IPS DF 6.9 (cell line): ENCODE results near the gene SLC50A1.

Experiments used
- DNase-seq: peaks from one replicate; pipeline ENCODE4 v3.0.0-alpha.2; 2013; ENCODE audit warnings: low read depth, low spot score
- H3K27ac ChIP-seq: one replicate; pipeline ENCODE4 v1.5.1; 2013; ENCODE audit warnings: low read length, control low read depth
- H3K27me3 ChIP-seq: 2 replicates; pipeline ENCODE4 v1.6.1; 2013; ENCODE audit warnings: mild to moderate bottlenecking, low read length; ENCODE audit not compliant: control insufficient read depth, insufficient read depth
- H3K36me3 ChIP-seq: 2 replicates; pipeline ENCODE4 v1.6.1; 2013; ENCODE audit warnings: low read length; ENCODE audit not compliant: control insufficient read depth, insufficient read depth
- H3K4me1 ChIP-seq: 2 replicates; pipeline ENCODE4 v1.6.1; 2013; ENCODE audit warnings: low read length; ENCODE audit not compliant: control insufficient read depth, insufficient read depth
- H3K4me3 ChIP-seq: 2 replicates; pipeline ENCODE4 v1.5.1; 2013; ENCODE audit warnings: mild to moderate bottlenecking, low read length
- H3K9me3 ChIP-seq: 2 replicates; pipeline ENCODE4 v1.6.1; 2013; ENCODE audit warnings: low read length, inconsistent platforms; ENCODE audit not compliant: control insufficient read depth, insufficient read depth
- WGBS: extraction: QIAGEN DNeasy Blood & Tissue Kit; methylation state at CpG from one replicate; pipeline ENCODE4 v1.1.7; 2013; ENCODE audit warnings: mixed read lengths, missing lambda C conversion rate; ENCODE audit not compliant: insufficient read length, insufficient coverage; 5-methylcytosine and 5-hydroxymethylcytosine counted together

The SLC50A1 gene

GRCh38 chr1:155176544-155177071 lies 41.0 kb downstream of the SLC50A1 start:
- H3K4me3 ChIP-seq = no peak overlapping the region
- peaks cover 30% of the 10 kb centered on the region for H3K36me3 ChIP-seq
- WGBS = no CpG with 5 or more reads among the region's 8 CpGs
- H3K4me1 ChIP-seq = 0 out of 2 replicates have a peak, but pooled peaks cover 2% of the 10 kb centered on the region
- H3K27me3 ChIP-seq = no peaks in the 10 kb centered on the region
- no peaks in the 10 kb centered on the region for H3K9me3 ChIP-seq
- DNase-seq = no peak
- H3K27ac ChIP-seq = no peak overlapping the region

- WGBS = no CpG with 5 or more reads among the region's 11 CpGs
- Histone ChIP-seq H3K27me3 (no peaks in the 10 kb centered on the region), H3K36me3 (peaks cover 30% of the 10 kb centered on the region), H3K9me3 (no peaks in the 10 kb centered on the region), H3K4me3 (no peak overlapping the region), H3K27ac (no peak overlapping the region), H3K4me1 (0 out of 2 replicates have a peak, but pooled peaks cover 2% of the 10 kb centered on the region)
- no peak for DNase-seq
Measured at GRCh38 chr1:155177192-155177917, 41.7 kb downstream of the SLC50A1 start.

- no CpG with 5 or more reads among the region's 9 CpGs for WGBS
Measured at GRCh38 chr1:155177918-155178281, 42.2 kb downstream of the SLC50A1 start.

GRCh38 chr1:155178441-155179111 lies 42.9 kb downstream of the SLC50A1 start:
- DNase-seq = no peak
- Histone ChIP-seq H3K4me1 (0 out of 2 replicates have a peak, but pooled peaks cover 2% of the 10 kb centered on the region), H3K27me3 (no peaks in the 10 kb centered on the region), H3K27ac (no peak overlapping the region), H3K36me3 (peaks cover 31% of the 10 kb centered on the region), H3K9me3 (no peaks in the 10 kb centered on the region), H3K4me3 (no peak overlapping the region)
- no CpG with 5 or more reads among the region's 30 CpGs for WGBS

More at GRCh38 chr1:155177918-155178281, 42.2 kb downstream of the SLC50A1 start:
- no peaks in the 10 kb centered on the region for H3K27me3 ChIP-seq
- no peak for DNase-seq
- no peak overlapping the region for H3K4me3 ChIP-seq
- H3K36me3 ChIP-seq = peaks cover 30% of the 10 kb centered on the region
- no peaks in the 10 kb centered on the region for H3K9me3 ChIP-seq
- H3K27ac ChIP-seq = no peak overlapping the region
- H3K4me1 ChIP-seq = 0 out of 2 replicates have a peak, but pooled peaks cover 2% of the 10 kb centered on the region

- no CpG with 5 or more reads among the region's 31 CpGs for WGBS
- peaks cover 35% of the 10 kb centered on the region for H3K36me3 ChIP-seq
Measured at GRCh38 chr1:155179112-155180031, 43.7 kb downstream of the SLC50A1 start.

GRCh38 chr1:155181371-155182051 lies 45.9 kb downstream of the SLC50A1 start:
- Histone ChIP-seq H3K27ac (no peak overlapping the region), H3K4me3 (no peak overlapping the region), H3K4me1 (0 out of 2 replicates have a peak, but pooled peaks cover 2% of the 10 kb centered on the region), H3K36me3 (peaks cover 35% of the 10 kb centered on the region), H3K27me3 (no peaks in the 10 kb centered on the region), H3K9me3 (no peaks in the 10 kb centered on the region)
- DNase-seq = no peak
- WGBS = no CpG with 5 or more reads among the region's 18 CpGs

More at GRCh38 chr1:155179112-155180031, 43.7 kb downstream of the SLC50A1 start:
- H3K27me3 ChIP-seq = no peaks in the 10 kb centered on the region
- H3K9me3 ChIP-seq = no peaks in the 10 kb centered on the region
- H3K27ac ChIP-seq = no peak overlapping the region
- DNase-seq = no peak
- H3K4me3 ChIP-seq = no peak overlapping the region
- H3K4me1 ChIP-seq = 0 out of 2 replicates have a peak, but pooled peaks cover 2% of the 10 kb centered on the region

GRCh38 chr1:155182052-155182550 lies 46.4 kb downstream of the SLC50A1 start:
- H3K36me3 ChIP-seq = peaks cover 32% of the 10 kb centered on the region
- whole genome bisulfite sequencing = 100% methylated on average over 1 of the region's 7 CpGs

GRCh38 chr1:155183775-155184221 lies 48.1 kb downstream of the SLC50A1 start:
- no CpG with 5 or more reads among the region's 20 CpGs for WGBS
- Histone ChIP-seq H3K27ac (no peak overlapping the region), H3K9me3 (no peaks in the 10 kb centered on the region), H3K4me1 (peaks cover 9% of the 10 kb centered on the region; the same call in 1 of the 2 replicates), H3K4me3 (no peak overlapping the region), H3K27me3 (no peaks in the 10 kb centered on the region), H3K36me3 (peaks cover 16% of the 10 kb centered on the region)
- no peak for DNase-seq

More at GRCh38 chr1:155182052-155182550, 46.4 kb downstream of the SLC50A1 start:
- H3K4me3 ChIP-seq = no peak overlapping the region
- no peak for DNase-seq
- no peaks in the 10 kb centered on the region for H3K27me3 ChIP-seq
- H3K9me3 ChIP-seq = no peaks in the 10 kb centered on the region
- H3K4me1 ChIP-seq = peaks cover 3% of the 10 kb centered on the region; the same call in 1 of the 2 replicates
- no peak overlapping the region for H3K27ac ChIP-seq

- WGBS = no CpG with 5 or more reads among the region's 4 CpGs
- peaks cover 9% of the 10 kb centered on the region; the same call in 1 of the 2 replicates for H3K4me1 ChIP-seq
- H3K4me3 ChIP-seq = no peak overlapping the region
- H3K36me3 ChIP-seq = peaks cover 11% of the 10 kb centered on the region
- H3K27me3 ChIP-seq = no peaks in the 10 kb centered on the region
- no peaks in the 10 kb centered on the region for H3K9me3 ChIP-seq
- H3K27ac ChIP-seq = no peak overlapping the region
- DNase-seq = no peak
Measured at GRCh38 chr1:155184351-155184811, 48.7 kb downstream of the SLC50A1 start.
